ENCODE data around the gene MSI2.

MSI2 gene

GRCh38 chr17:57678393-57678792 lies 422.1 kb downstream of the MSI2 start:
- no peaks in the 10 kb centered on the region for H3K27me3 ChIP-seq (ENCODE audit: control insufficient read depth, insufficient read depth, low read length)
- no peaks in the 10 kb centered on the region for H3K9me3 ChIP-seq (ENCODE audit: control insufficient read depth, low read depth, low read length)
- no peaks in the 10 kb centered on the region for H3K36me3 ChIP-seq (ENCODE audit: control insufficient read depth, low read depth, low read length)
- H3K4me1 ChIP-seq (ENCODE audit: control insufficient read depth, low read depth, low read length), result peaks cover 5% of the 10 kb centered on the region
- no peak overlapping the region for H3K9ac ChIP-seq (ENCODE audit: low read length)
- no peak overlapping the region for H3K4me3 ChIP-seq (ENCODE audit: low read length)
- no peak overlapping the region for H3K27ac ChIP-seq (ENCODE audit: low read length)

- H3K9ac ChIP-seq (ENCODE audit: low read length), result no peak overlapping the region
- no peaks in the 10 kb centered on the region for H3K27me3 ChIP-seq (ENCODE audit: control insufficient read depth, insufficient read depth, low read length)
- no peaks in the 10 kb centered on the region for H3K36me3 ChIP-seq (ENCODE audit: control insufficient read depth, low read depth, low read length)
- no peak overlapping the region for H3K27ac ChIP-seq (ENCODE audit: low read length)
- H3K4me3 ChIP-seq (ENCODE audit: low read length), result no peak overlapping the region
- peaks cover 12% of the 10 kb centered on the region for H3K4me1 ChIP-seq (ENCODE audit: control insufficient read depth, low read depth, low read length)
- H3K9me3 ChIP-seq (ENCODE audit: control insufficient read depth, low read depth, low read length), result no peaks in the 10 kb centered on the region
These were observed 423.0 kb downstream of the MSI2 start for GRCh38 chr17:57679356-57679755.

- H3K4me1 ChIP-seq (ENCODE audit: control insufficient read depth, low read depth, low read length), result peaks cover 12% of the 10 kb centered on the region
- H3K9me3 ChIP-seq (ENCODE audit: control insufficient read depth, low read depth, low read length), result no peaks in the 10 kb centered on the region
- H3K36me3 ChIP-seq (ENCODE audit: control insufficient read depth, low read depth, low read length), result no peaks in the 10 kb centered on the region
- H3K27me3 ChIP-seq (ENCODE audit: control insufficient read depth, insufficient read depth, low read length), result no peaks in the 10 kb centered on the region
- no peak overlapping the region for H3K4me3 ChIP-seq (ENCODE audit: low read length)
- no peak overlapping the region for H3K27ac ChIP-seq (ENCODE audit: low read length)
- no peak overlapping the region for H3K9ac ChIP-seq (ENCODE audit: low read length)
These were observed 423.8 kb downstream of the MSI2 start for GRCh38 chr17:57679906-57680695.

- H3K4me3 ChIP-seq (ENCODE audit: low read length), result no peak overlapping the region
- no peaks in the 10 kb centered on the region for H3K9me3 ChIP-seq (ENCODE audit: control insufficient read depth, low read depth, low read length)
- no peaks in the 10 kb centered on the region for H3K36me3 ChIP-seq (ENCODE audit: control insufficient read depth, low read depth, low read length)
- no peaks in the 10 kb centered on the region for H3K27me3 ChIP-seq (ENCODE audit: control insufficient read depth, insufficient read depth, low read length)
- H3K9ac ChIP-seq (ENCODE audit: low read length), result no peak overlapping the region
- H3K4me1 ChIP-seq (ENCODE audit: control insufficient read depth, low read depth, low read length), result peaks cover 12% of the 10 kb centered on the region
- H3K27ac ChIP-seq (ENCODE audit: low read length), result no peak overlapping the region
These were observed 426.4 kb downstream of the MSI2 start for GRCh38 chr17:57682701-57683100.

GRCh38 chr17:57684711-57685498 lies 428.6 kb downstream of the MSI2 start:
- H3K9me3 ChIP-seq (ENCODE audit: control insufficient read depth, low read depth, low read length), result no peaks in the 10 kb centered on the region
- no peak overlapping the region for H3K4me3 ChIP-seq (ENCODE audit: low read length)
- H3K9ac ChIP-seq (ENCODE audit: low read length), result no peak overlapping the region
- H3K4me1 ChIP-seq (ENCODE audit: control insufficient read depth, low read depth, low read length), result peaks cover 12% of the 10 kb centered on the region
- H3K27ac ChIP-seq (ENCODE audit: low read length), result no peak overlapping the region
- H3K36me3 ChIP-seq (ENCODE audit: control insufficient read depth, low read depth, low read length), result no peaks in the 10 kb centered on the region
- no peaks in the 10 kb centered on the region for H3K27me3 ChIP-seq (ENCODE audit: control insufficient read depth, insufficient read depth, low read length)

- peaks cover 12% of the 10 kb centered on the region for H3K4me1 ChIP-seq (ENCODE audit: control insufficient read depth, low read depth, low read length)
- H3K4me3 ChIP-seq (ENCODE audit: low read length), result no peak overlapping the region
- no peaks in the 10 kb centered on the region for H3K9me3 ChIP-seq (ENCODE audit: control insufficient read depth, low read depth, low read length)
- H3K27me3 ChIP-seq (ENCODE audit: control insufficient read depth, insufficient read depth, low read length), result no peaks in the 10 kb centered on the region
- no peaks in the 10 kb centered on the region for H3K36me3 ChIP-seq (ENCODE audit: control insufficient read depth, low read depth, low read length)
- no peak overlapping the region for H3K27ac ChIP-seq (ENCODE audit: low read length)
- no peak overlapping the region for H3K9ac ChIP-seq (ENCODE audit: low read length)
These were observed 429.3 kb downstream of the MSI2 start for GRCh38 chr17:57685499-57686132.

GRCh38 chr17:57687642-57688041 lies 431.3 kb downstream of the MSI2 start:
- Histone ChIP-seq H3K9ac (ENCODE audit: low read length) (no peak overlapping the region), H3K36me3 (ENCODE audit: control insufficient read depth, low read depth, low read length) (no peaks in the 10 kb centered on the region), H3K27ac (ENCODE audit: low read length) (no peak overlapping the region), H3K4me1 (ENCODE audit: control insufficient read depth, low read depth, low read length) (peaks cover 12% of the 10 kb centered on the region), H3K4me3 (ENCODE audit: low read length) (no peak overlapping the region), H3K27me3 (ENCODE audit: control insufficient read depth, insufficient read depth, low read length) (no peaks in the 10 kb centered on the region), H3K9me3 (ENCODE audit: control insufficient read depth, low read depth, low read length) (no peaks in the 10 kb centered on the region)

- Histone ChIP-seq H3K9ac (ENCODE audit: low read length) (no peak overlapping the region), H3K4me1 (ENCODE audit: control insufficient read depth, low read depth, low read length) (no peaks in the 10 kb centered on the region), H3K4me3 (ENCODE audit: low read length) (no peak overlapping the region), H3K27me3 (ENCODE audit: control insufficient read depth, insufficient read depth, low read length) (no peaks in the 10 kb centered on the region), H3K27ac (ENCODE audit: low read length) (no peak overlapping the region), H3K36me3 (ENCODE audit: control insufficient read depth, low read depth, low read length) (no peaks in the 10 kb centered on the region), H3K9me3 (ENCODE audit: control insufficient read depth, low read depth, low read length) (no peaks in the 10 kb centered on the region)
These were observed 432.9 kb downstream of the MSI2 start for GRCh38 chr17:57689254-57689653.

- H3K9ac ChIP-seq (ENCODE audit: low read length), result no peak overlapping the region
- no peaks in the 10 kb centered on the region for H3K36me3 ChIP-seq (ENCODE audit: control insufficient read depth, low read depth, low read length)
- no peaks in the 10 kb centered on the region for H3K4me1 ChIP-seq (ENCODE audit: control insufficient read depth, low read depth, low read length)
- H3K4me3 ChIP-seq (ENCODE audit: low read length), result no peak overlapping the region
- no peaks in the 10 kb centered on the region for H3K9me3 ChIP-seq (ENCODE audit: control insufficient read depth, low read depth, low read length)
- no peak overlapping the region for H3K27ac ChIP-seq (ENCODE audit: low read length)
- no peaks in the 10 kb centered on the region for H3K27me3 ChIP-seq (ENCODE audit: control insufficient read depth, insufficient read depth, low read length)
These were observed 435.6 kb downstream of the MSI2 start for GRCh38 chr17:57691939-57692338.

GRCh38 chr17:57692770-57693169 lies 436.4 kb downstream of the MSI2 start:
- H3K4me1 ChIP-seq (ENCODE audit: control insufficient read depth, low read depth, low read length), result no peaks in the 10 kb centered on the region
- no peak overlapping the region for H3K4me3 ChIP-seq (ENCODE audit: low read length)
- H3K27me3 ChIP-seq (ENCODE audit: control insufficient read depth, insufficient read depth, low read length), result no peaks in the 10 kb centered on the region
- H3K9ac ChIP-seq (ENCODE audit: low read length), result no peak overlapping the region
- no peak overlapping the region for H3K27ac ChIP-seq (ENCODE audit: low read length)
- H3K36me3 ChIP-seq (ENCODE audit: control insufficient read depth, low read depth, low read length), result no peaks in the 10 kb centered on the region
- no peaks in the 10 kb centered on the region for H3K9me3 ChIP-seq (ENCODE audit: control insufficient read depth, low read depth, low read length)

- Histone ChIP-seq H3K9me3 (ENCODE audit: control insufficient read depth, low read depth, low read length) (no peaks in the 10 kb centered on the region), H3K36me3 (ENCODE audit: control insufficient read depth, low read depth, low read length) (no peaks in the 10 kb centered on the region), H3K9ac (ENCODE audit: low read length) (no peak overlapping the region), H3K27ac (ENCODE audit: low read length) (no peak overlapping the region), H3K4me1 (ENCODE audit: control insufficient read depth, low read depth, low read length) (peaks cover 7% of the 10 kb centered on the region), H3K4me3 (ENCODE audit: low read length) (no peak overlapping the region), H3K27me3 (ENCODE audit: control insufficient read depth, insufficient read depth, low read length) (no peaks in the 10 kb centered on the region)
These were observed 437.7 kb downstream of the MSI2 start for GRCh38 chr17:57694051-57694450.

Measured in iPS-18a (cell line).